SK-N-MC (cell line): ENCODE results near the gene CMIP.

Experiments
- EZH2 ChIP-seq: fragments of 200-600 bp; sonication (generic); IDR thresholded peaks from one replicate; pipeline ENCODE4 v1.6.1; 2017; ENCODE audit warnings: antibody characterized with exemption
- POLR2AphosphoS5 ChIP-seq: IDR thresholded peaks from 2 replicates; pipeline ENCODE4 v1.6.1; 2012; ENCODE audit warnings: mild to moderate bottlenecking, low read depth, low read length, borderline replicate concordance

DNA sequence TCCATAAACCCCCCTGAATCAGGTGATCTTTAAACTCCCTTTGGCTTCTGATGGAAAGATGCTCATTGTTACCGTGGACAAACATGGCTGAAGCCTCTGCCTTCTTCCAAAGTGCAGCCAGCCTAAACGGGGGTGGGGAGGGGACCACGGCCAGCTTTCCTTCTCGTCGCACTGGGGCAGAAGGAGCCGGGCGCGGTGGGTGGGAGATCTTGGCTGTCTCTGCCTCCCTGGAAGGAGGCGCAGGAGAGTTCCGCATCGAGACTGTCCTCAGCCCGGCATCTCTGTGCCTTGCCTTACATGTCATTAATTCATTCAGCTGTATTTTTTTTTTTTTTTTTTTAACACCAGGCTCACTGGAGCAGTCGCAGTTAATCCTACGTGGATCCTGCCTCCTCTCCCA, 171.2 kb downstream of the CMIP start:
- TF ChIP-seq POLR2AphosphoS5 (no peak), EZH2 (no peak)
